Cardiac atrium fibroblast (primary cell): ENCODE measurements around the gene RPS6KB1. TPM values are rescaled to one million over a fixed set of nuclear protein-coding genes. Genes with fewer than 3 reads are reported as not detected.

Experiments
- total RNA-seq: library from RNA; depleted of rRNA; stranded (reverse); fragments of >200 nt; gene quantifications from 2 replicates; pipeline ENCODE4 v1.2.3, GENCODE V29; 2015

Gene RPS6KB1
- 14.3 and 24.7 TPM in 2 replicates for total RNA-seq

DNA sequence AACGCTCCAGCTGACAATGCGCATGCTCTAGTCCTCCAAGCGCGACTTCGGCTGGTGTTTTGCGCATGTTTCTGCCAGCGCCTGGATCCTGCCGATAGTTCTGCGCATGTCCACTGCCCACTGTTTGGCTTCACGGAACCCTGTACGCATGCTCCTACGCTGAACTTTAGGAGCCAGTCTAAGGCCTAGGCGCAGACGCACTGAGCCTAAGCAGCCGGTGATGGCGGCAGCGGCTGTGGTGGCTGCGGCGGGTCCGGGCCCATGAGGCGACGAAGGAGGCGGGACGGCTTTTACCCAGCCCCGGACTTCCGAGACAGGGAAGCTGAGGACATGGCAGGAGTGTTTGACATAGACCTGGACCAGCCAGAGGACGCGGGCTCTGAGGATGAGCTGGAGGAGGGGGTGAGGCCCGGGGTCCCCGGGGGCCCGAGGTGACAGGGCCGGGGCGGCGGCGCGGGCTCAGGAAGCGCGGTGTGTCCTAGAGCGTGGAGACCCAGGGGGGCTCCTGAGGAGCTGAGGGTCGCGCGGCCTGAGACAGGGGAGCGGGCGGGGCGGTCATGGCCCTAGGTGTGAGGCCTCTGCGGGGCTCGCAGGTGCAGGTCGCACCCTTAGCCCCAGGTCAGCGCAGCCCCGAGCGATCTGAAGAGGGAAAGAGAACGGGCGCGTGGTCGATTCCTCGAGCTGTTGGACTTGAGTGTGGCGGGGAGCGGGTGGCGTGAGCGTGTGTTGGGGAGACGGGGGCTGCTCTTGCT, at the start of gene RPS6KB1, which contains the start of gene TUBD1:
Gene RPS6KB1, plus strand, starts transcription at position 198 of the 752 bp plus-strand sequence. Its CDS starts 64 bp downstream, at position 262.
Gene TUBD1, minus strand, starts transcription at position 20 of the 752 bp plus-strand sequence. CDS start 1,941 bp downstream, outside the sequence.

GRCh38 chr17:59964482-59965328, 71.8 kb downstream of the RPS6KB1 start, which contains the start of gene RNFT1:
Gene RNFT1, minus strand, starts transcription at chr17:59964740. Its CDS starts 77 bp downstream, at chr17:59964663.

Other genes starting within 250 kb of the RPS6KB1 start
- 40.0 and 41.2 TPM in 2 replicates for gene PTRH2, start 185.7 kb upstream of the RPS6KB1 start, total RNA-seq
- 135 and 169 TPM in 2 replicates for gene VMP1, start 185.5 kb upstream of the RPS6KB1 start, total RNA-seq
- 7.9 and 8.7 TPM in 2 replicates for gene TUBD1, start 178 bp upstream of the RPS6KB1 start, total RNA-seq
- gene RNFT1, start 71.6 kb downstream of the RPS6KB1 start, total RNA-seq: 6.9 and 7.8 TPM in 2 replicates
- gene HEATR6, start 185.8 kb downstream of the RPS6KB1 start, total RNA-seq: 13.0 and 18.1 TPM in 2 replicates